IPS DF 6.9 (cell line): ENCODE measurements around the gene NHERF1.

Source experiments
- DNase-seq: peaks from one replicate; pipeline ENCODE4 v3.0.0-alpha.2; 2013; ENCODE audit warnings: low read depth, low spot score
- H3K27ac ChIP-seq: one replicate; pipeline ENCODE4 v1.5.1; 2013; ENCODE audit warnings: low read length, control low read depth
- H3K27me3 ChIP-seq: 2 replicates; pipeline ENCODE4 v1.6.1; 2013; ENCODE audit warnings: mild to moderate bottlenecking, low read length; ENCODE audit not compliant: control insufficient read depth, insufficient read depth
- H3K36me3 ChIP-seq: 2 replicates; pipeline ENCODE4 v1.6.1; 2013; ENCODE audit warnings: low read length; ENCODE audit not compliant: control insufficient read depth, insufficient read depth
- H3K4me1 ChIP-seq: 2 replicates; pipeline ENCODE4 v1.6.1; 2013; ENCODE audit warnings: low read length; ENCODE audit not compliant: control insufficient read depth, insufficient read depth
- H3K4me3 ChIP-seq: 2 replicates; pipeline ENCODE4 v1.5.1; 2013; ENCODE audit warnings: mild to moderate bottlenecking, low read length
- H3K9me3 ChIP-seq: 2 replicates; pipeline ENCODE4 v1.6.1; 2013; ENCODE audit warnings: low read length, inconsistent platforms; ENCODE audit not compliant: control insufficient read depth, insufficient read depth
- WGBS: extraction: QIAGEN DNeasy Blood & Tissue Kit; methylation state at CpG from one replicate; pipeline ENCODE4 v1.1.7; 2013; ENCODE audit warnings: mixed read lengths, missing lambda C conversion rate; ENCODE audit not compliant: insufficient read length, insufficient coverage; 5-methylcytosine and 5-hydroxymethylcytosine counted together

Gene NHERF1

GRCh38 chr17:74784125-74784810 lies 35.8 kb downstream of the NHERF1 start:
- Histone ChIP-seq H3K4me3 (no peak overlapping the region), H3K27ac (no peak overlapping the region), H3K27me3 (no peaks in the 10 kb centered on the region), H3K36me3 (0 out of 2 replicates have a peak, but pooled peaks cover 3% of the 10 kb centered on the region), H3K9me3 (no peaks in the 10 kb centered on the region), H3K4me1 (no peaks in the 10 kb centered on the region)
- no CpG with 5 or more reads among the region's 5 CpGs for WGBS
- no peak for DNase-seq

GRCh38 chr17:74785096-74785980 lies 36.9 kb downstream of the NHERF1 start:
- peaks cover 2% of the 10 kb centered on the region; the same call in 1 of the 2 replicates for H3K4me1 ChIP-seq
- H3K27ac ChIP-seq: no peak overlapping the region
- no peaks in the 10 kb centered on the region for H3K9me3 ChIP-seq
- H3K27me3 ChIP-seq: no peaks in the 10 kb centered on the region
- DNase-seq: no peak
- no peak overlapping the region for H3K4me3 ChIP-seq
- peaks cover 5% of the 10 kb centered on the region; the same call in 1 of the 2 replicates for H3K36me3 ChIP-seq
- WGBS: no CpG with 5 or more reads among the region's 21 CpGs

DNA sequence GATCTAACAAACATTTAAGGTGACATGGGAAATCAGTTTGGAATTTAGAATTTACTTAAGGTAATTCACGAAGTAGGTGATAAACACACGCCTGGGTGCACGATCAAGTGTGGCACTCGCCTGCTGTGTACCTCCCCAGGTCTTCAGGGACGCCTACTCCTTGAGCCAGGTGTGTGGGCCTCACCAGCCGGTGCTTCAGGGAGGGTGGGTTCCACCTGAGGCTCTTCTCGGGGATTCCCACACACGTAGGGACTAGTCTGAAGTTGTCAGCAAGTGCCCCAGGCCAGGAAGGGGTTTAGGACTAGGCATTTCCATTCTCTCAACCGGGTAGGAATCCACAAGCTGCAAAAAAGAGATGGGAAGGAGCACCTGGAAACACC lies 37.5 kb downstream of the NHERF1 start:
- no peak overlapping the region for H3K27ac ChIP-seq
- no peaks in the 10 kb centered on the region for H3K27me3 ChIP-seq
- no peak for DNase-seq
- H3K4me1 ChIP-seq: peaks cover 2% of the 10 kb centered on the region; the same call in 1 of the 2 replicates
- H3K36me3 ChIP-seq: peaks cover 7% of the 10 kb centered on the region; the same call in 1 of the 2 replicates
- no CpG with 5 or more reads among the region's 9 CpGs for WGBS
- no peak overlapping the region for H3K4me3 ChIP-seq
- H3K9me3 ChIP-seq: no peaks in the 10 kb centered on the region

DNA sequence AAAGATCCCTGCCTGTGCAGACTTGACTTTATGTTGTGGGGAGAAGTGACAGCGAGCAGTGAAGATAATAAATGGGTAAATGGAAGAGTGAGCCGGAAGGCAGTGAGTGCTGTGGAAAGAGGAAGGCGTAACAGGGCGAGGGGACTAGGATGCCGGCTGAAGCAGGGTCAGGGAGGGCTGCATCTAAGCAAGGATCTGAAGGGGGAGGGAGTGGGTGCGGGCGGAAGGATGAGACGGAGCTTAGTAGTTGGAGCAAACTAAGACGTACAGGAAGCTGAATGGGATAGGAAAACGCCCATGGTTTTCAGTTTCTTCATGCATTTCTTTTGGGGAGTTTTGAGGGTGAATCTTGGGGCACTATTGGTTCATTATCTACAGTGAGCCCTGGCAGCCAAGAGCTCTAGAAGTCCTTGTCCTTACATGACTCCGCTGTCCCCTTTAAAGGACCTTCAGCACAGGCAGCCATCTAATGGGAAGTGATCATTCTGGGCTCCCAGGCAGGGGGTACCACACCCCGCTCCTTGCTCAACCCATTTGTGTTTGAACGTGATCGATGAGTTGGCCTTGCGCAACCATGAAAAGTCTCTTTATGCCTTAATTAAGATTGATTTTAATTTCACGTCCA lies 38.1 kb downstream of the NHERF1 start:
- no peak overlapping the region for H3K4me3 ChIP-seq
- no peak for DNase-seq
- H3K9me3 ChIP-seq: no peaks in the 10 kb centered on the region
- no peak overlapping the region for H3K27ac ChIP-seq
- WGBS: no CpG with 5 or more reads among the region's 16 CpGs
- no peaks in the 10 kb centered on the region for H3K27me3 ChIP-seq
- peaks cover 7% of the 10 kb centered on the region; the same call in 1 of the 2 replicates for H3K36me3 ChIP-seq
- peaks cover 2% of the 10 kb centered on the region; the same call in 1 of the 2 replicates for H3K4me1 ChIP-seq

GRCh38 chr17:74790161-74791058 lies 42.0 kb downstream of the NHERF1 start:
- no peak for DNase-seq
- no peaks in the 10 kb centered on the region for H3K9me3 ChIP-seq
- H3K4me1 ChIP-seq: peaks cover 2% of the 10 kb centered on the region; the same call in 1 of the 2 replicates
- H3K27ac ChIP-seq: no peak overlapping the region
- no peaks in the 10 kb centered on the region for H3K27me3 ChIP-seq
- WGBS: no CpG with 5 or more reads among the region's 21 CpGs
- no peak overlapping the region for H3K4me3 ChIP-seq
- H3K36me3 ChIP-seq: peaks cover 16% of the 10 kb centered on the region; the same call in 1 of the 2 replicates

GRCh38 chr17:74792586-74793105 lies 44.2 kb downstream of the NHERF1 start:
- no peak overlapping the region for H3K27ac ChIP-seq
- no peaks in the 10 kb centered on the region for H3K9me3 ChIP-seq
- H3K36me3 ChIP-seq: peaks cover 24% of the 10 kb centered on the region; the same call in 1 of the 2 replicates
- no CpG with 5 or more reads among the region's 12 CpGs for WGBS
- no peaks in the 10 kb centered on the region for H3K27me3 ChIP-seq
- DNase-seq: no peak
- H3K4me3 ChIP-seq: no peak overlapping the region
- peaks cover 2% of the 10 kb centered on the region; the same call in 1 of the 2 replicates for H3K4me1 ChIP-seq

DNA sequence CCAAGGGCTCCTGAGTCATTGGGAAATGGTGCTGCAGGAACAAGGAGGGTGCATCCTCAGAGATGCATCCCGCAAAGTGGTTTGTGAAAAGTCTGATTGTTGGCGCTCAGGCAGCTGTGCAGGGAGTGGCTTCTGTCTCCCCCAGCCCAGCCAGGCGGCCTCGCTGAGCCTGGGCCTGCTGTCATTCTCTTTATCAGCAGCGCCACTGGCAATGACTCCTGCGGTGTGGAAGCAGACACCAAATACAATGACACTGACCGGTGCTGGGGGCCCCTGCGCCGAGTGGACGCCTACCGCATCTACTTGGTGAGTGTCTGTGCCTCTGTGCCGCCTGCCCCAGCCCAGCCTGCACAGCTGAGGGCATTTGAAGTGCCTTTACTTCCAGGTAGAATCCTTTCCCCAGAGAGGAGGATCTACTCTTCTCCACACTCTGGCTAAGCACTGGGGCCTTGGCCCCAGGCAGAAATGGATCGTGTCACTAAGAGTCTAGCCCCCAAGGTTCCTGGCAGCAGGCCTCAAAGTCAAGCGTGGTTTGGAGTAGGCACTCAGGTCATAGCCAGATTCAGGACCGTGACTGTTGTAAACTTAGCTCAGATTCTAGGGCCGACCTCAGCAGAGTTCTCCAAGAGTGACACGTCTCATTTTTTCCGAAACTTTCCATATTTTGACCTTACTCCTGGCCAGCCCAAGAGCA lies 47.0 kb downstream of the NHERF1 start:
- no peak for DNase-seq
- WGBS: no CpG with 5 or more reads among the region's 18 CpGs
- H3K9me3 ChIP-seq: no peaks in the 10 kb centered on the region
- no peak overlapping the region for H3K4me3 ChIP-seq
- H3K4me1 ChIP-seq: no peaks in the 10 kb centered on the region
- H3K27ac ChIP-seq: no peak overlapping the region
- H3K27me3 ChIP-seq: no peaks in the 10 kb centered on the region
- peaks cover 27% of the 10 kb centered on the region; the same call in 1 of the 2 replicates for H3K36me3 ChIP-seq

GRCh38 chr17:74796211-74796610 lies 47.8 kb downstream of the NHERF1 start:
- H3K4me3 ChIP-seq: no peak overlapping the region
- no peaks in the 10 kb centered on the region for H3K27me3 ChIP-seq
- peaks cover 27% of the 10 kb centered on the region; the same call in 1 of the 2 replicates for H3K36me3 ChIP-seq
- no peaks in the 10 kb centered on the region for H3K9me3 ChIP-seq
- H3K27ac ChIP-seq: no peak overlapping the region
- no peak for DNase-seq
- WGBS: no CpG with 5 or more reads among the region's 4 CpGs
- H3K4me1 ChIP-seq: no peaks in the 10 kb centered on the region

DNA sequence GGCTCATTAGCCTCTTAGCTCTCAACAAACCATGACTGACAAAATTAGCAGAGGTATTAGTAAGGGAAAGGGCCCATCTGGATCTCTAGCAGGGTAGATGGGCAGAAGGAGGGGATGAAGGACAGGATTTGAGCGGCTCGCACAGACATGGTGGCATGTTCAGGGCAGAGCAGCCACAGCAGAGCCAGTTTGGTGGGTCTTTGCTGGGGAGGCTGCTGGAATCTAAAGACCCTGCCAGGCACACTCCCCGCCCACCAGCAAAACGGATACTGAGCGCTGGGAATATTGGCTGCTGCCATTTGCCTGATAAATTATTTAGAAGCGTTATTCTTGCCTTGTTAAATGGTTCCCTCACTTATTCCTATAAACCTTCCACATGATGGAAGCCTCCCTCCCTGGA lies 48.4 kb downstream of the NHERF1 start:
- no CpG with 5 or more reads among the region's 6 CpGs for WGBS
- H3K36me3 ChIP-seq: peaks cover 27% of the 10 kb centered on the region
- no peak overlapping the region for H3K4me3 ChIP-seq
- H3K27me3 ChIP-seq: no peaks in the 10 kb centered on the region
- no peak overlapping the region for H3K27ac ChIP-seq
- H3K9me3 ChIP-seq: no peaks in the 10 kb centered on the region
- H3K4me1 ChIP-seq: no peaks in the 10 kb centered on the region
- DNase-seq: no peak
